Measurements from ENCODE around the gene NAT9.

NAT9 gene

DNA sequence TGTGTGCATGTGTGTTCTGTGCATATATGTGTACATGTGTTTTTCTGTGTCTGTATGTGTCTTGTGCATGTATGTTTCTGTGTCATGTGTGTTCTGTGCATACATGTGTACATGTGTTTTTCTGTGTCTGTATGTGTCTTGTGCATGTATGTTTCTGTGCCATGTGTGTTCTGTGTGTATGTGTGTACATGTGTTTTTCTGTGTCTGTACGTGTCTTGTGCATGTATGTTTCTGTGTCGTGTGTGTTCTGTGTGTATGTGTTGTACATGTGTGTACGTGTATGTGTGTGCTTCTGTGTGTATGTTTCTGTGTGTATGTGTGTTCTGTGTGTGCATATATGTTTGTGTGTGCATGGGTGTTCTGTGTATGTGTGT is 47.5 kb downstream of the NAT9 start:
- no peak for DNase-seq (ENCODE audit: low read depth)

DNA sequence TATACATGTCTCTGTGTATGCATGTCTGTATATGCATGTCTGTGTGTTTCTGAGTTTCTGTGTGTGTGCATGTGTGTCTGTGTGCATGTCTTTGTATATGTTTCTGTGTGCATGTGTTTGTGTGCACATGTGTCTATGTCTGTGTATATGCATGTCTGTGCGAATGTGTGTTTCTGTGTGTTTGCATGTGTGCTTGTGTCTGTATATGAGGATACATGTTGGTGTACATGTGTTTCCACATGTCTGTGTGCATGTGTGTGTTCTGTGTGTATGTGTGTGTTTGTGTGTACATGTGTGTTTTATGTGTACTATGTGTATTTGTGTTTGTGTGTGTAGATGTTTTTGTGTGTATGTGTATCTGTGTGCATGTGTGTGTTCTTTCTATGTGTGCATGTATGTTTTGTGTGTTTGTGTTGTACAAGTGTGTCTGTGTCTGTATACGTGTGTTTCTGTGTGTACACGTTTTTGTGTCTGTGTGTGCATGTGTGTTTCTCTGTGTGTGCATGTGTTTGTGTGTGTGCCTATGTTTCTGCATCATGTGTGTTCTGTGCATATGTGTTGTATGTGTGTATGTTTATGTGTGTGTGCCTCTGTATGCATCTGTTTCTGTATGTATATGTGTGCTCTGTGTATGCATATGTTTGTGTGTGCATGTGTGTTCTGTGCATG is 48.0 kb downstream of the NAT9 start:
- no peak for DNase-seq (ENCODE audit: low read depth)

DNA sequence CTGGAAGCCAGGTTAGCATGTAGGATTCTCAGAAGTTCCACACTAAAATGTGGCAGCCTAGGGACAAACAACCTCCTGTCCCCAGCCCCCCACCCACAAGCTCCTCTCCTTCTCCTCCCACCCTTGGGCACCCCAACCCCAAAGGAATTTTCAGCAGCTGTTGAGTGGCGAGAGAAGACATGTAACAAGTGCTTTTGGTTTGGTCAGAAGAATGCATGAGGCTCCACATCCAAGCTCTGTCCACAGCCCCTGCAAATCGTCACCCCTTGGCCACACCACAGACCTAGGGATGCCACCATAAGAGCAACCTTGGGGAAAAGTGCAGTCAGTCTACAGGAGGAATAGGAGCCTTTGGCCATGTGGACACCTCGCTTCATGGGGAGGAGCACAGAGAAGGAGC is 51.0 kb downstream of the NAT9 start:
- DNase-seq (ENCODE audit: low read depth), result no peak

DNA sequence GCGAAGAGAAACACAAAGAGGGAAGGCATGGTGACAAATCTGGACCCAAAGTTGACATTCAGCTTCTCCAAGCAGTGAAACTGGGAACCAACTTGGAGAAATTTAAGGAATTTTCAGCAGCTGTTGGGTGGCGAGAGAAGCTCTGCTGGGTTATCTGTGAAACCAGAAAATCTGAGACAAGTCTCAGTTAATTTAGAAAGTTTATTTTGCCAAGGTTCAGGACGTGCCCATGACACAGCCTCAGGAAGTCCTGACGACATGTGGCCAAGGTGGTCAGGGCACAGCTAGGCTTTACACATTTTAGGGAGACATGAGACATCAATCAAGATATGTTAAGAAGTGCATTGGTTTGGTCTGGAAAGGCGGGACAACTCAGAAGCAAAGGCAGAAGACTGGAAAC is 52.3 kb downstream of the NAT9 start:
- no peak for DNase-seq (ENCODE audit: low read depth)

DNA sequence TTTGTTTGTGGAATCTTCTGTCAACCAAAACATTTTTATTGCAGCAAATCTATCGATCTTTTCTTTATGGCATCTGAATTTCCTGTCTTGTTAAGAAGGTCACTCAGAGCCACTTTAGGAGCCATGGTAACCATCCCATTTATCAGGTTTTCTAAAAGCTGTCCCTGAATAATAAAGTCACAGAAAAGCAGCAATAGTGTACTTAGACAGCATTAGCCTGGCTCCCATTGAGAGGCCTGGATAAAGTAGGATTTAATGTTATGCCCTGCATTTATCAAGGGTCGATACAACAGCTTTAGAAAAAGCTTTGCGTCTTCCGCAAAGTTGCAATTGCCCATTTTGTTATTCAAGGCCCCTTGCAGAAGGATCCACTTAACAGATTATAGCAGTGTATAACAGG is 53.4 kb downstream of the NAT9 start:
- DNase-seq (ENCODE audit: low read depth), result no peak
